Activated CD4-positive, alpha-beta T cell treated with anti-CD3 and anti-CD28 coated beads, Interleukin-2, amount 10 ng/mL, durations not matched to agents 24 days and 14 days (primary cell): ENCODE results near the gene KCNIP3. TPM values are rescaled to one million over a fixed set of nuclear protein-coding genes. Genes with fewer than 3 reads are reported as not detected.

Source experiments
- DNase-seq: peaks from one replicate; pipeline ENCODE4 v3.0.0; 2022
- H3K27ac Mint-ChIP-seq: one replicate; pipeline ENCODE4 v1.8.0; 2022; ENCODE audit warnings: mild to moderate bottlenecking, mixed read lengths
- H3K27me3 Mint-ChIP-seq: one replicate; pipeline ENCODE4 v1.8.0; 2022; ENCODE audit warnings: mixed read lengths
- H3K36me3 Mint-ChIP-seq: one replicate; pipeline ENCODE4 v1.8.0; 2022; ENCODE audit warnings: low read depth, mild to moderate bottlenecking, mixed read lengths
- H3K4me1 Mint-ChIP-seq: one replicate; pipeline ENCODE4 v1.8.0; 2021; ENCODE audit warnings: mixed read lengths
- H3K4me3 Mint-ChIP-seq: one replicate; pipeline ENCODE4 v1.8.0; 2022; ENCODE audit warnings: mild to moderate bottlenecking, moderate library complexity, mixed read lengths
- H3K9me3 Mint-ChIP-seq: one replicate; pipeline ENCODE4 v1.8.0; 2021; ENCODE audit warnings: mixed read lengths
- intact Hi-C: fragments of 100-400 bp; cut with micrococcal nuclease; formaldehyde crosslinking; loops from one replicate; pipeline ENCODE4 v1.15.1; 2023
- total RNA-seq: library from RNA; stranded (reverse); gene quantifications from 2 replicates; pipeline ENCODE4 v1.2.3, GENCODE V29; 2022

The KCNIP3 gene
- total RNA-seq, 1 donor from 2014 or later, result not detected

- no peak for DNase-seq
- no peak overlapping the region for H3K4me3 Mint-ChIP-seq
- H3K9me3 Mint-ChIP-seq, result no peaks in the 10 kb centered on the region
- intact Hi-C loops, result no loop called here
- H3K36me3 Mint-ChIP-seq, result no peaks in the 10 kb centered on the region
- no peaks in the 10 kb centered on the region for H3K27me3 Mint-ChIP-seq
- no peak overlapping the region for H3K27ac Mint-ChIP-seq
- H3K4me1 Mint-ChIP-seq, result no peaks in the 10 kb centered on the region
Observed at GRCh38 chr2:95318431-95319220, 21.5 kb downstream of the KCNIP3 start.

GRCh38 chr2:95319481-95320343 is 22.6 kb downstream of the KCNIP3 start:
- intact Hi-C loops, result no loop called here
- H3K27me3 Mint-ChIP-seq, result no peaks in the 10 kb centered on the region
- no peak overlapping the region for H3K4me3 Mint-ChIP-seq
- no peaks in the 10 kb centered on the region for H3K4me1 Mint-ChIP-seq
- no peak overlapping the region for H3K27ac Mint-ChIP-seq
- no peaks in the 10 kb centered on the region for H3K9me3 Mint-ChIP-seq
- H3K36me3 Mint-ChIP-seq, result no peaks in the 10 kb centered on the region
- DNase-seq, result no peak

- H3K9me3 Mint-ChIP-seq, result no peaks in the 10 kb centered on the region
- H3K4me1 Mint-ChIP-seq, result no peaks in the 10 kb centered on the region
- no peak for DNase-seq
- intact Hi-C loops, result no loop called here
- no peaks in the 10 kb centered on the region for H3K27me3 Mint-ChIP-seq
- no peaks in the 10 kb centered on the region for H3K36me3 Mint-ChIP-seq
- no peak overlapping the region for H3K27ac Mint-ChIP-seq
- H3K4me3 Mint-ChIP-seq, result no peak overlapping the region
Observed at GRCh38 chr2:95320344-95320712, 23.2 kb downstream of the KCNIP3 start.

GRCh38 chr2:95320986-95321767 is 24.0 kb downstream of the KCNIP3 start:
- Mint-ChIP-seq H3K27me3 (no peaks in the 10 kb centered on the region), H3K4me3 (no peak overlapping the region), H3K9me3 (peaks cover 7% of the 10 kb centered on the region), H3K4me1 (no peaks in the 10 kb centered on the region), H3K27ac (no peak overlapping the region), H3K36me3 (no peaks in the 10 kb centered on the region)
- intact Hi-C loops, result no loop called here
- no peak for DNase-seq

GRCh38 chr2:95323347-95324155 is 26.4 kb downstream of the KCNIP3 start:
- no peaks in the 10 kb centered on the region for H3K27me3 Mint-ChIP-seq
- peaks cover 7% of the 10 kb centered on the region for H3K9me3 Mint-ChIP-seq
- no peaks in the 10 kb centered on the region for H3K36me3 Mint-ChIP-seq
- H3K4me1 Mint-ChIP-seq, result no peaks in the 10 kb centered on the region
- no peak overlapping the region for H3K4me3 Mint-ChIP-seq
- intact Hi-C loops, result no loop called here
- no peak for DNase-seq
- no peak overlapping the region for H3K27ac Mint-ChIP-seq

GRCh38 chr2:95325026-95325425 is 27.9 kb downstream of the KCNIP3 start:
- no peak overlapping the region for H3K4me3 Mint-ChIP-seq
- intact Hi-C loops, result no loop called here
- no peaks in the 10 kb centered on the region for H3K4me1 Mint-ChIP-seq
- H3K36me3 Mint-ChIP-seq, result no peaks in the 10 kb centered on the region
- H3K9me3 Mint-ChIP-seq, result peaks cover 7% of the 10 kb centered on the region
- no peak overlapping the region for H3K27ac Mint-ChIP-seq
- H3K27me3 Mint-ChIP-seq, result no peaks in the 10 kb centered on the region
- DNase-seq, result no peak

GRCh38 chr2:95325590-95326432 is 28.7 kb downstream of the KCNIP3 start:
- Mint-ChIP-seq H3K4me1 (no peaks in the 10 kb centered on the region), H3K27ac (no peak overlapping the region), H3K27me3 (no peaks in the 10 kb centered on the region), H3K36me3 (no peaks in the 10 kb centered on the region), H3K4me3 (no peak overlapping the region), H3K9me3 (peaks cover 7% of the 10 kb centered on the region)
- intact Hi-C loops, result no loop called here
- no peak for DNase-seq

GRCh38 chr2:95326433-95327140 is 29.4 kb downstream of the KCNIP3 start:
- no peak for DNase-seq
- Mint-ChIP-seq H3K36me3 (no peaks in the 10 kb centered on the region), H3K4me3 (no peak overlapping the region)

GRCh38 chr2:95327861-95328260 is 30.7 kb downstream of the KCNIP3 start:
- no peaks in the 10 kb centered on the region for H3K27me3 Mint-ChIP-seq
- no peak overlapping the region for H3K27ac Mint-ChIP-seq
- H3K36me3 Mint-ChIP-seq, result no peaks in the 10 kb centered on the region
- peaks cover 7% of the 10 kb centered on the region for H3K9me3 Mint-ChIP-seq
- DNase-seq, result no peak
- H3K4me1 Mint-ChIP-seq, result no peaks in the 10 kb centered on the region
- intact Hi-C loops, result no loop called here
- no peak overlapping the region for H3K4me3 Mint-ChIP-seq

More at GRCh38 chr2:95326433-95327140, 29.4 kb downstream of the KCNIP3 start:
- Mint-ChIP-seq H3K27ac (no peak overlapping the region), H3K4me1 (no peaks in the 10 kb centered on the region), H3K27me3 (no peaks in the 10 kb centered on the region), H3K9me3 (peaks cover 7% of the 10 kb centered on the region)
- intact Hi-C loops, result no loop called here

GRCh38 chr2:95328358-95329125 is 31.4 kb downstream of the KCNIP3 start:
- Mint-ChIP-seq H3K36me3 (no peaks in the 10 kb centered on the region), H3K27ac (no peak overlapping the region), H3K4me1 (no peaks in the 10 kb centered on the region), H3K27me3 (no peaks in the 10 kb centered on the region), H3K9me3 (peaks cover 7% of the 10 kb centered on the region), H3K4me3 (no peak overlapping the region)
- intact Hi-C loops, result no loop called here
- DNase-seq, result no peak

GRCh38 chr2:95329401-95329800 is 32.3 kb downstream of the KCNIP3 start:
- intact Hi-C loops, result no loop called here
- peaks cover 7% of the 10 kb centered on the region for H3K9me3 Mint-ChIP-seq
- H3K36me3 Mint-ChIP-seq, result no peaks in the 10 kb centered on the region
- no peaks in the 10 kb centered on the region for H3K27me3 Mint-ChIP-seq
- no peak for DNase-seq
- H3K4me3 Mint-ChIP-seq, result no peak overlapping the region
- no peaks in the 10 kb centered on the region for H3K4me1 Mint-ChIP-seq
- no peak overlapping the region for H3K27ac Mint-ChIP-seq
